PFSK-1 (cell line): ENCODE data around the gene KLHL26.

Source experiments
- FOXP2 ChIP-seq: optimal IDR thresholded peaks from 2 replicates; pipeline ENCODE3; 2011; ENCODE audit warnings: borderline replicate concordance, control low read depth, inconsistent platforms; ENCODE audit not compliant: insufficient read depth; ENCODE audit errors: extremely low read length, extremely low read depth
- POLR2AphosphoS5 ChIP-seq: IDR thresholded peaks from 2 replicates; pipeline ENCODE4 v1.6.1; 2012; ENCODE audit warnings: low read depth, mild to moderate bottlenecking, control low read depth, low read length, moderate library complexity
- REST ChIP-seq, 2 experiments: IDR thresholded peaks; 2 replicates each; pipeline versions ENCODE4 v1.6.1 to v1.8.0; 2011 to 2012; ENCODE audit warnings: low read depth in 2 of 2, low read length in 2 of 2, control low read depth in 1 of 2, inconsistent platforms in 1 of 2, mild to moderate bottlenecking in 1 of 2, moderate library complexity in 1 of 2; ENCODE audit not compliant: insufficient read depth in 1 of 2
- SIN3A ChIP-seq: IDR thresholded peaks from 2 replicates; pipeline ENCODE4 v1.6.1; 2012; ENCODE audit warnings: mild to moderate bottlenecking, low read length, moderate library complexity, borderline replicate concordance; ENCODE audit not compliant: insufficient read depth
- TAF1 ChIP-seq: IDR thresholded peaks from 2 replicates; pipeline ENCODE4 v1.6.1; 2012; ENCODE audit warnings: low read length, control low read depth, borderline replicate concordance; ENCODE audit not compliant: insufficient read depth

KLHL26 gene

GRCh38 chr19:18604820-18605159 lies 32.0 kb upstream of the KLHL26 start:
- TF ChIP-seq TAF1 (no peak), SIN3A (no peak), POLR2AphosphoS5 (no peak), REST (IDR thresholded peaks at IDR 0.05; ENCODE audit: insufficient read depth in 1 of 2, low read depth in 2 of 2, low read length in 2 of 2) (no peak), FOXP2 (no peak)

DNA sequence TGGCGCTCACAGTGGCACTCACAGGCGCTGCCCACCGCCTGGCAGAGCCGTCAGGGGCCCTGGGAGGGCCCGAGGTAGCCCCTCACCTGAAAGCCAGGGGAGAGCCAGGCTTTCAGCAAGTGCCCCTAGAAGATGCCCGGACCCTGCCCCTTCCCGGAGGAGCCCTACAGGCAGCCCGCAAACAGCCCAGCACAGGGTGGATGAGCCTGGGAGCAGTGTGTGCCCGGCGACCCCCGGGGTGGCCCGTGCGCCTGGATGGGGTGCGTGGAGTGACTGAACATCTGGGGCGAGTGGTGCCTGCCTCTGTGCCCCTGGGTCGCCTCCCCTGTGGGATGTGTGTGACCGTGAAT lies 31.7 kb upstream of the KLHL26 start:
- no peak for TF ChIP-seq FOXP2

DNA sequence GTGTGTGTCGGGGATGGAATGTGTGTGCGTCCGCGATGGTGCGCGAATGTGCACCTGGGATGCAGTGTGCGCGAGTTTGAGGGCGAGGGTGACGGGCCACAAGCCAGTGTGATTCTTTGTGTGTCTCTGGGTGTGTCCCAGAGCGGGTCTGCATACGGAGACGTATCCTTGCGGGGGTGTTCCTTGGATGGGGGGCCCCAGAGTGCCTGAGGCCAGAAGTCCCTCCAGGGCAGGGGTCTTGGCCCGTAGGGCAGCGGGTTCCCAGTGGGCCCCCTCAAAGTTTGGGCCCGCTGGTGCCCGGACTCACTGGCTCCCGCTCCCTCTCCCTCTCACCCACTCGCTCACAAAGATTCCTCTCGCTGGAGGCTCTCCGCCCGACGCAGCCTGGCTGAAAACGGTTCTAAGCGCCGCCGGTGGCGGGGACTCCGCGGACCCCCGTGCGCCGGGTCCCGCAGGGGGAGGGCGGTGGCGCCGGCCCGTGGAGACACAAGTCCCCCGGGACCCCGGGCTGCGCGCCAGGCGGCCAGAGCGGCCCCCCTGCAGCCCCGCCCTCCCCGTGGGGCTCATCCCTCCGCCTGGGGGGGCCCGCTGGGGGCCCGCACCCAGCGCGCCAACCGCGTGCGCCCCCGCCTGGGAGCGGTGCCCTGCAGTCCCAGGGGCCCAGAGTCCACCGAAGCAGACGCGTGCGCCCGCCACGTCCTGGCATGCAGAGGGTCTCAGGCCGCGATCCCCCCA lies 31.1 kb upstream of the KLHL26 start:
- TF ChIP-seq FOXP2 (no peak), REST (IDR thresholded peaks at IDR 0.05; ENCODE audit: insufficient read depth in 1 of 2, low read depth in 2 of 2, low read length in 2 of 2) (no peak), POLR2AphosphoS5 (no peak), TAF1 (no peak), SIN3A (no peak)

DNA sequence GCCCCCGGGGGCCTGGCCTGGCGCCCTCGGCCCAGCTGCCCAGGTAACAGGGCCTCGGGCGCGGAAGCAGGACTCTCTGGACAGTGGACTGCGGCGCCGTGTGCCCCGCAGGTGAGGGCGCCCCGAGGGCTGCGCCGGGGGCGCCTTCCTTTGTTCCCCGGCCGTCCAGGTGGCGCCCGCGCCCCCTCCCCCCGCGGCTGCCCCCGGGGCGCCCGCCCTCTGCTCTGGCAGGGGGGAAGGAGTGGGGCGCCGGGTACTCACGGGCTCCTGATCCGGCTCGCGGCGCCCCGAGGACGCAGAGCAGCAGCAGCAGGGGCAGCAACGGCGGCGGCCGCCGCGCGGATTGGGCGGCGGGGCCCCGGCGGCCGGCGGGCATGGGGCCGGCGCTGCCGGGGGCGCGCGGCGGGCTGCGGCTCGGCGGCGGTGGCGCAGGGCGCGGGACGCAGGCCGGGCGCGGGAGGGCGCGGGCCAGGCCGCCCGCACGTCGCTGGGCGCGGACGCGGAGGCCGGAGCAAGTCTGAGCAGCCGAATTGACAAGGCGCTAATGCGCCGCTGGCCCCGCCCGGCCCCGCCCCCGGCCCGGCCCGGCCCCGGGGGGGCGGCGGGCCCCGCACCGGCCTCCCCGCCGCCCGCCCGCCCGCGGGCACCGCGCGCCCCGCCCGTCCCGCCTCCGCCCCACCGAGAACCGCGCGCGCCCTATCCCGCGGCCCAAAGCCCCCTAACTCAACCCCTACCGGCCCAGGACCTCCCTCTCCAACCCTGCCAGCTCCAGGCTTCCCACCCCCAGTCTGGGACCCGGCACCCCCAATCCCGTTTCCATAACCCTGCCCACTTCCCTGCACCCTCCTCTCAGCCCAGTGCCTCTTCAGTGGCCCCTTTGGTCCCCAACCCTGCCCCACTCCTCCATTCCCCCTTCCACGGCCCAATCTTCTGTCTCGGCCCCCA lies 30.3 kb upstream of the KLHL26 start, which contains the start of gene CRLF1:
CRLF1 (minus strand) TSS at position 519 of the 945 bp plus-strand sequence; CDS start at position 376, 143 bp downstream.
- TF ChIP-seq REST (IDR thresholded peaks at IDR 0.05; ENCODE audit: insufficient read depth in 1 of 2, low read depth in 2 of 2, low read length in 2 of 2) (no peak), FOXP2 (no peak)

DNA sequence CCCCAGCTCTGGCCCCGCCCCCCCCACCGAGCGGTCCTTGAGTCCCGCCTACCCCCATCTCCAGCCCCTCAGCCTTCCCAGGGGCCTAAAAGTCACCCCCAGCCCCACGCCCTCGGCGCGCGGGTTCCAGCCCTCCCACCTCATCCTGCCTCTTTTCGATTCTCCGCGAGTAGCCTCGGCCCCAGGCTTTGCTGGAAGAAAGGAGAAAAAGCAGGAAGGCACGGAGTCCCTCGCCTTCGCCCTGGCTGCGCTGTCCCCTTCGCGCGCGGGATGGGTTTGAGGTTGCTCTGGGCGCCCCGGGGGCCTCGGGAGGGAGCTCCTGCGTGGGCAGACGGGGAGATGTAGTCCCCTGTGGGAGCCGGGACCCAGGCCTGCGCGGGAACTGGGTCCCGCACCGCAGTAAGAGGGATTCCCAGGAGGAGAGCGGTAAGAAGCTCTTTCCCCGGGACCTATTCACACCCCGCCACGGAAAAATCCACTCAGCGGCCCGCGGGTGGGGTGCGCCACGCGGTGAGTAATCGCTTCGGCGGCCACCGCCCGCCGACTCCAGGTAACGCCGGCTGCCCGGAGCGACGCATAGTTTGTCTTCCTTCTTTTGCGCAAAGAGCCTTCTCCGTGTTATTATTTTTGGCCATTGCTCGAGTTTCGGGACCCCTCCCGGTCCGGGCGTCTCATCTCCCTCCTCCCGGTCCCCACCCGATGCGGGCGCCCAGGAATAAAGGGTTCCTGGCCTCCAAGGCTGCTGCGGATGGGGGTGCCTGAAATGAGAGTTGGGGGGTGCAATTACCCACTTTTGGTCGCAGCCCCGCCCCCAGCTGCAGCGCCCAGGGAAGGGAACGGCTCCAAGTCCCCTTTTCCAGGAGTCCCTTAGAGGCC lies 29.4 kb upstream of the KLHL26 start:
- no peak for TF ChIP-seq REST (IDR thresholded peaks at IDR 0.05; ENCODE audit: insufficient read depth in 1 of 2, low read depth in 2 of 2, low read length in 2 of 2)
- TF ChIP-seq POLR2AphosphoS5, result no peak
- no peak for TF ChIP-seq SIN3A
- no peak for TF ChIP-seq FOXP2
- TF ChIP-seq TAF1, result no peak
